ENCODE results near the gene SARS1.

GRCh38 chr1:109252167-109252892 lies 38.6 kb downstream of the SARS1 start:
- TF ChIP-seq GATA3 (IDR thresholded peaks at IDR 0.05; ENCODE audit: low read depth, low read length) (no peak), GATA2 (IDR thresholded peaks at IDR 0.05; ENCODE audit: low read depth, low read length) (no peak)

Data from SH-SY5Y (cell line).